Activated CD4-positive, alpha-beta memory T cell treated with anti-CD3 and anti-CD28 coated beads for 36 hours (primary cell): ENCODE measurements around the gene VPS50. TPM values are rescaled to one million over a fixed set of nuclear protein-coding genes. Genes with fewer than 3 reads are reported as not detected.

Experiments used
- CTCF ChIA-PET: fragments of 350-600 bp; sonication (Branson Sonifier 250); formaldehyde crosslinking; loops from one replicate; lab custom pipeline; 2021; ENCODE audit warnings: antibody characterized with exemption, inconsistent platforms; lab: Charles Lee
- POLR2A ChIA-PET: fragments of 350-600 bp; sonication (Branson Sonifier 250); formaldehyde crosslinking; loops from one replicate; lab custom pipeline; 2021; ENCODE audit warnings: antibody characterized with exemption; lab: Charles Lee
- DNase-seq: peaks from one replicate; pipeline ENCODE4 v3.0.0-alpha.2; 2020
- H3K27ac Mint-ChIP-seq: one replicate; pipeline ENCODE4 v1.8.0; 2021; ENCODE audit warnings: mixed read lengths
- H3K27me3 Mint-ChIP-seq: one replicate; pipeline ENCODE4 v1.8.0; 2021; ENCODE audit warnings: mixed read lengths
- H3K36me3 Mint-ChIP-seq: one replicate; pipeline ENCODE4 v1.8.0; 2021; ENCODE audit warnings: mixed read lengths
- H3K4me1 Mint-ChIP-seq: one replicate; pipeline ENCODE4 v1.8.0; 2021; ENCODE audit warnings: low read depth, mixed read lengths
- H3K4me3 Mint-ChIP-seq: one replicate; pipeline ENCODE4 v1.8.0; 2021; ENCODE audit warnings: mild to moderate bottlenecking, mixed read lengths
- H3K9me3 Mint-ChIP-seq: one replicate; pipeline ENCODE4 v1.8.0; 2021; ENCODE audit warnings: mixed read lengths
- intact Hi-C: fragments of 100-400 bp; cut with micrococcal nuclease; formaldehyde crosslinking; loops from one replicate; pipeline ENCODE4 v1.15.1; 2023
- total RNA-seq, 2 experiments: library from RNA; stranded (reverse); gene quantifications; one replicate each; pipeline ENCODE4 v1.2.3, GENCODE V29; 2021

Gene VPS50
- total RNA-seq, 2 experiments from 2014 or later = 15.2 to 18.0 TPM

- Mint-ChIP-seq H3K4me3 (no peak overlapping the region), H3K9me3 (no peaks in the 10 kb centered on the region), H3K4me1 (no peaks in the 10 kb centered on the region), H3K36me3 (no peaks in the 10 kb centered on the region), H3K27me3 (peaks cover 33% of the 10 kb centered on the region), H3K27ac (no peak overlapping the region)
- POLR2A ChIA-PET = no interaction called here
- no peak for DNase-seq
- intact Hi-C loops = no loop called here
- CTCF ChIA-PET = no interaction called here
Measured at GRCh38 chr7:93212881-93213280, 19.3 kb upstream of the VPS50 start.

GRCh38 chr7:93218997-93219827, 13.0 kb upstream of the VPS50 start:
- no peak for DNase-seq
- Mint-ChIP-seq H3K4me1 (no peaks in the 10 kb centered on the region), H3K4me3 (no peak overlapping the region), H3K36me3 (no peaks in the 10 kb centered on the region), H3K27me3 (peaks cover 22% of the 10 kb centered on the region), H3K9me3 (no peaks in the 10 kb centered on the region), H3K27ac (no peak overlapping the region)
- intact Hi-C loops = no loop called here
- ChIA-PET CTCF (no interaction called here), POLR2A (no interaction called here)

DNA sequence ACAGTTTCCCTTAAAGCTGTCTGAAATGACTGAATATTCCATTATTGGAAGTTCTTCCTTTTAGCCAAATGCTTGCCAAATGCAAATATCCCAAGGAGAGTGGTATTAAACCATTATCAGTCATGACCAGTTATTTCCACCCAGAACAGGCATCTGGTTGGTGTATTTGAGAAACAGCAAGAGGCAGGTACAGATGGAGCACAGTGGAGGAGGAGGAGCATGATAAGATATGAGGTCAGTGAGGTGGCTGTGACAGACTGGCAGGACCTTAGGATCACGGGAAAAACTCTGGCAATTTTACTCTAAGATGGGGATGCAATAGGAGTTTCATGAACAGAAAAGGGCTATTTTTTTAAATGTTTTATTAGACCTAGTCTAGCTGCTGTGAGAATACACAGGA, 12.3 kb upstream of the VPS50 start:
- ChIA-PET CTCF (no interaction called here), POLR2A (no interaction called here)
- Mint-ChIP-seq H3K4me1 (no peaks in the 10 kb centered on the region), H3K27ac (no peak overlapping the region), H3K36me3 (no peaks in the 10 kb centered on the region), H3K4me3 (no peak overlapping the region), H3K27me3 (peaks cover 17% of the 10 kb centered on the region), H3K9me3 (no peaks in the 10 kb centered on the region)
- intact Hi-C loops = no loop called here
- no peak for DNase-seq

- intact Hi-C loops = no loop called here
- H3K27me3 Mint-ChIP-seq = no peaks in the 10 kb centered on the region
- no peak within 1 kb of the TSS for H3K4me3 Mint-ChIP-seq
- DNase-seq = no peak
- no peaks in the 10 kb centered on the region for H3K36me3 Mint-ChIP-seq
- no peak within 1 kb of the TSS for H3K27ac Mint-ChIP-seq
- POLR2A ChIA-PET = no interaction called here
- CTCF ChIA-PET = interaction anchor here (0.6 to 3.8 kb wide), 5 partner anchors 15 to 40 kb away, joined by 3 to 21 read pairs (median 5); no protein-coding TSS in a partner anchor
- H3K9me3 Mint-ChIP-seq = no peaks in the 10 kb centered on the region
- peaks cover 7% of the 10 kb centered on the region for H3K4me1 Mint-ChIP-seq
Measured at GRCh38 chr7:93226310-93226709, 5.9 kb upstream of the VPS50 start, which contains the start of gene HEPACAM2. TSS of gene HEPACAM2 (minus strand) at chr7:93226469.

- H3K36me3 Mint-ChIP-seq = no peaks in the 10 kb centered on the region
- DNase-seq = no peak
- H3K4me1 Mint-ChIP-seq = peaks cover 11% of the 10 kb centered on the region
- H3K4me3 Mint-ChIP-seq = no peak overlapping the region
- no peaks in the 10 kb centered on the region for H3K27me3 Mint-ChIP-seq
- no peak overlapping the region for H3K27ac Mint-ChIP-seq
- CTCF ChIA-PET = interaction anchor here (0.6 to 3.8 kb wide), 15 partner anchors 13 to 1221 kb away, joined by 3 to 21 read pairs (median 4); partner anchors contain the start of gene SAMD9
- H3K9me3 Mint-ChIP-seq = no peaks in the 10 kb centered on the region
- POLR2A ChIA-PET = no interaction called here
- intact Hi-C loops = loop anchor here (1.0 kb wide), 4 partner anchors 50 to 607 kb away; no protein-coding TSS in a partner anchor
Measured at GRCh38 chr7:93228302-93228701, 3.9 kb upstream of the VPS50 start.

GRCh38 chr7:93231259-93231658, 907 bp upstream of the VPS50 start:
- H3K27ac Mint-ChIP-seq = peak overlapping the region; percentile 90
- H3K4me3 Mint-ChIP-seq = peak overlapping the region; percentile 91
- intact Hi-C loops = loop anchor here (5.0 kb wide), 2 partner anchors 784 to 856 kb away; partner anchors contain the start of gene GATAD1
- CTCF ChIA-PET = interaction anchor here (0.6 to 2.6 kb wide), 5 partner anchors 10 to 995 kb away, joined by 3 to 24 read pairs (median 5); partner anchors contain the start of gene SAMD9
- no peaks in the 10 kb centered on the region for H3K36me3 Mint-ChIP-seq
- peaks cover 11% of the 10 kb centered on the region for H3K4me1 Mint-ChIP-seq
- POLR2A ChIA-PET = interaction anchor here (0.9 to 1.9 kb wide), 5 partner anchors 10 to 703 kb away, joined by 3 to 5 read pairs (median 3); partner anchors contain the start of genes CDK6, PEX1 and RBM48
- DNase-seq = no peak
- H3K9me3 Mint-ChIP-seq = no peaks in the 10 kb centered on the region
- H3K27me3 Mint-ChIP-seq = no peaks in the 10 kb centered on the region

DNA sequence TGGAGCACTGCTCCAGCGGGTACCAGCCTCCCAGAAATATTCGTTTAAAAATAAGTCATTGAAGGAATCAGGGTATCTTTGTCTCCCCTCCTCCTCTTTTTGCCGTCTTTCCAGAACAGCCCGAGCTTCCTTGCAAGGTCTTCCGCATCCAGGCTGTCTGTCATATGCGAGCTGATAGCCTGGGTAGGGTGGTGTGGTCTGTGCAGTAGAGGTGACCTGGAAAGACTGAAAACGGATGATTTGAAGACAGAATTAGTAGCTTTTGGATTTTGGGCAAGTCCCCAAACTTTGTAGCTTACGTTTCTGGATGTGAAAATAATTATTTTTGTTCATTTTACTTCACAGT, 480 bp downstream of the VPS50 start:
- intact Hi-C loops = loop anchor here (1.0 to 5.0 kb wide), 13 partner anchors 47 to 1424 kb away; partner anchors contain the start of genes BET1, FAM133B, GATAD1 and PEX1
- Mint-ChIP-seq H3K9me3 (no peaks in the 10 kb centered on the region), H3K36me3 (no peaks in the 10 kb centered on the region), H3K4me3 (peak overlapping the region; percentile 91), H3K27me3 (no peaks in the 10 kb centered on the region), H3K27ac (peak overlapping the region; percentile 90), H3K4me1 (peaks cover 11% of the 10 kb centered on the region)
- ChIA-PET POLR2A (interaction anchor here (1.3 to 1.9 kb wide), 3 partner anchors 8 to 704 kb away, joined by 3 to 5 read pairs (median 3); partner anchors contain the start of genes PEX1 and RBM48), CTCF (interaction anchor here (0.9 to 2.6 kb wide), 6 partner anchors 9 to 704 kb away, joined by 4 to 24 read pairs (median 4); partner anchors contain the start of genes PEX1 and RBM48)
- no peak for DNase-seq

DNA sequence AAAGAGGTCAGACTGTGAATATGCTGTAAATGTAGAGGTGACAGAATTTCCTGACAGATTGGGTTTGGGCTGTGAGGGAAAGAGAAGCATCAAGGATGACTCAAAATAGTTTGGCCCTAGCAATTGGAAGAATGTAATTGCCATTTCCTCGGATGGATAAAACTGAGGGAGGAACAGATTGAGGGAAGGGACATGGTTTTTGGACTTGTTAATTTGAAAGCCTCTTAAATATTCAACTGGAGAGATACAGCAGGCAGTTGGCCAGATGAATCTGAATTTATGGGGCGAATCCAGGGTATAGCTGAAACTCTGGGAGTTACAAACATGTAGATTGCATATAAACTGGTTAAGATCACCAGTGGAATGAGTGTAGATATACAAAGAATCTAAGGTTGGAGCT, 3.4 kb downstream of the VPS50 start:
- Mint-ChIP-seq H3K4me3 (no peak overlapping the region), H3K27ac (no peak overlapping the region), H3K27me3 (no peaks in the 10 kb centered on the region), H3K36me3 (no peaks in the 10 kb centered on the region), H3K4me1 (peaks cover 11% of the 10 kb centered on the region), H3K9me3 (no peaks in the 10 kb centered on the region)
- POLR2A ChIA-PET = no interaction called here
- no peak for DNase-seq
- CTCF ChIA-PET = interaction anchor here (2.8 kb wide), 1 partner anchor 11 kb away, joined by 10 read pairs; no protein-coding TSS in a partner anchor
- intact Hi-C loops = no loop called here

DNA sequence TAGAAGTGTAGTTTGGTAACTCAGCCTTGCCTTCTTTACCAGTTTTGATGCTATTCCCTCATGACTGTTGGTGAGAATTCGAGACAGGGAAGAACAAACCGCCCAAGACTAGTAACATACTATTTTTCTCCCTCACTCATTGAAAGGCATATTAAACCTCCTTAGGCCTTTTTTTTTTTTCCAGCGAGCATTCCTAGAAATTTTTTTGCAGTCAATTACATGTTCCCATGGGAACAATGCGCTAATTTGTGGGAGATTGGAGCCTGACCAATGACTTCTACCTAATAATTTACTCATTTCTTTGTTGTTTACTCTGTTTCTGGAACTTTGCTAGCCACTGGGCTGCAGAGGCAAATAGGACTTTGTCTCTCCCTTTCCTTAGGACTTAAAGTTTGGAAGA, 6.0 kb downstream of the VPS50 start:
- ChIA-PET CTCF (no interaction called here), POLR2A (no interaction called here)
- H3K9me3 Mint-ChIP-seq = no peaks in the 10 kb centered on the region

DNA sequence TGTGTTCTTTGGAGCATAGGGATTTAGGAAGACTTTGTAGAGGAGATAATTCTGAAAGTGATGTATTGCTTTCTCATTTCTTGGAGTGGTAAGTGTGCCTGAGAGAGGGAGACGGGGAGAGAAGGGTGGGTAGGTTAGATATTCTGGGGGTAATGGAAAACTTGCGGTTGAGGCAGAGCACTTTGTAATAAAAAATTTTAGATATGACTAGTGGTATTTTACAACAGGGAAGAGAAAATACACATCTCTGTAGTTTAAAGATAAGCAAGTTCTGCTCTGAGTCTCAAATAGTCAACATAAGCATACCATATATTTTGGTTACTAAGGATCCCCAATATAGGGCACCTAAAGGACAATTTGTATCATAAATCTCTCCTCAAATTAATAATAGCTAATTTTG, 6.6 kb downstream of the VPS50 start:
- intact Hi-C loops = no loop called here
- Mint-ChIP-seq H3K4me1 (peaks cover 4% of the 10 kb centered on the region), H3K9me3 (no peaks in the 10 kb centered on the region), H3K36me3 (no peaks in the 10 kb centered on the region), H3K27ac (no peak overlapping the region), H3K4me3 (no peak overlapping the region), H3K27me3 (no peaks in the 10 kb centered on the region)
- CTCF ChIA-PET = no interaction called here
- no peak for DNase-seq
- POLR2A ChIA-PET = no interaction called here

More for the DNA sequence above, 6.0 kb downstream of the VPS50 start:
- intact Hi-C loops = no loop called here
- Mint-ChIP-seq H3K27ac (no peak overlapping the region), H3K4me1 (peaks cover 4% of the 10 kb centered on the region), H3K27me3 (no peaks in the 10 kb centered on the region), H3K4me3 (no peak overlapping the region), H3K36me3 (no peaks in the 10 kb centered on the region)
- DNase-seq = no peak

GRCh38 chr7:93239824-93240223, 7.7 kb downstream of the VPS50 start:
- H3K9me3 Mint-ChIP-seq = no peaks in the 10 kb centered on the region

DNA sequence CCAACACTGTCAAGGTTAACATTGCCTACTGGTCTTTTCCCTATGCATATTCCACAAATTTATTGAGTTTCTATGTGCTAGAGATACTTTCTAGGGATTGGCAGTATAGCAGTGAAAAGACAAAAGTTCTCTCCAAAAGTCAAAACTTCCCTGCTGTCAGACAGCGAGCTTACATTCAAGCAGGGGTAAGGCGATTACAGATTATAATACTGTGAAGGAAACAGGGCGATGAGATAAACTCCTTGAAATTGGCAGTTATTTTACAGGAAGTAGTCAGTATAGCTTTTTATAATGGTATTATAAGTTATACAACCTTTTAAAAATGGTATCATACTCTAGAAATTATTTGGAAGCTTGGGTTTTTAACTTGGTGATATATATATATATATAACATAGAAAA, 9.9 kb downstream of the VPS50 start:
- no peak for DNase-seq
- no peak overlapping the region for H3K4me3 Mint-ChIP-seq
- no peaks in the 10 kb centered on the region for H3K36me3 Mint-ChIP-seq
- H3K27ac Mint-ChIP-seq = no peak overlapping the region
- CTCF ChIA-PET = interaction anchor here (0.6 to 2.0 kb wide), 3 partner anchors 10 to 148 kb away, joined by 3 to 11 read pairs (median 4); partner anchors contain the start of gene VPS50
- intact Hi-C loops = loop anchor here (10.0 kb wide), 1 partner anchor 1153 kb away; the partner anchor contains the start of gene COL1A2
- no peaks in the 10 kb centered on the region for H3K27me3 Mint-ChIP-seq
- H3K4me1 Mint-ChIP-seq = peaks cover 11% of the 10 kb centered on the region
- POLR2A ChIA-PET = no interaction called here
- no peaks in the 10 kb centered on the region for H3K9me3 Mint-ChIP-seq

More at GRCh38 chr7:93239824-93240223, 7.7 kb downstream of the VPS50 start:
- no peak overlapping the region for H3K27ac Mint-ChIP-seq
- H3K36me3 Mint-ChIP-seq = no peaks in the 10 kb centered on the region
- no peaks in the 10 kb centered on the region for H3K27me3 Mint-ChIP-seq
- intact Hi-C loops = loop anchor here (10.0 kb wide), 1 partner anchor 1155 kb away; the partner anchor contains the start of gene COL1A2
- peaks cover 4% of the 10 kb centered on the region for H3K4me1 Mint-ChIP-seq
- ChIA-PET CTCF (no interaction called here), POLR2A (no interaction called here)
- H3K4me3 Mint-ChIP-seq = no peak overlapping the region
- no peak for DNase-seq
